Upper lobe of left lung (tissue), 6 donors: ENCODE measurements around the gene MYO19. TPM values are rescaled to one million over a fixed set of nuclear protein-coding genes. Genes with fewer than 3 reads are reported as not detected.

ENCODE experiments used
- ATAC-seq, 2 donors: fragments of 200-7000 bp; cut with Tn5 transposase; one replicate each; pipeline ENCODE4 v1.9.1; 2022; ENCODE audit warnings: mild to moderate bottlenecking in 2 of 2, moderate library complexity in 2 of 2; ENCODE audit not compliant: low FRiP score in 2 of 2
- DNase-seq, 2 donors: peaks; one replicate each; pipeline ENCODE4 v3.0.0-alpha.2; 2019 to 2020
- H3K27ac ChIP-seq, 4 donors: fragments of 200-600 bp; sonication (generic); one replicate each; pipeline ENCODE4 v1.5.1; 2016 to 2019
- H3K27me3 ChIP-seq, 4 donors: fragments of 200-600 bp; sonication (generic); one replicate each; pipeline ENCODE4 v1.5.1; 2017 to 2019
- H3K36me3 ChIP-seq, 4 donors: fragments of 200-600 bp; sonication (generic); one replicate each; pipeline ENCODE4 v1.5.1; 2016 to 2019
- H3K4me1 ChIP-seq, 4 donors: fragments of 200-600 bp; sonication (generic); one replicate each; pipeline ENCODE4 v1.5.1; 2018 to 2019
- H3K4me3 ChIP-seq, 4 donors: fragments of 200-600 bp; sonication (generic); one replicate each; pipeline ENCODE4 v1.5.1; 2017 to 2019; ENCODE audit warnings: mild to moderate bottlenecking in 2 of 4, moderate library complexity in 1 of 4
- H3K9me3 ChIP-seq, 4 donors: fragments of 200-600 bp; sonication (generic); one replicate each; pipeline ENCODE4 v1.5.1; 2018 to 2019
- CTCF ChIP-seq, 6 experiments: fragments of 450-650 bp in 4 of 6; fragments of 200-600 bp in 2 of 6; sonication (generic) in 2 of 6; IDR thresholded peaks; one replicate each; pipeline ENCODE4 v1.5.1; 2016 to 2019; ENCODE audit warnings: antibody characterized with exemption in 6 of 6
- EP300 ChIP-seq, 4 donors: sonication (generic); formaldehyde crosslinking; IDR thresholded peaks; one replicate each; pipeline ENCODE4 v1.5.1; 2017; ENCODE audit warnings: antibody characterized with exemption in 4 of 4, control low read depth in 2 of 4
- POLR2A ChIP-seq, 4 donors: fragments of 450-650 bp; IDR thresholded peaks; one replicate each; pipeline ENCODE4 v1.5.1; 2016 to 2017; ENCODE audit warnings: antibody characterized with exemption in 4 of 4, mild to moderate bottlenecking in 2 of 4
- POLR2AphosphoS5 ChIP-seq, 2 donors: sonication (generic); formaldehyde crosslinking; IDR thresholded peaks; one replicate each; pipeline ENCODE4 v1.5.1; 2017; ENCODE audit warnings: antibody characterized with exemption in 2 of 2
- WGBS, 2 donors: methylation state at CpG; one replicate each; pipeline ENCODE4 v1.1.5; 2017 to 2018; 5-methylcytosine and 5-hydroxymethylcytosine counted together
- total RNA-seq, 6 donors: library from RNA; depleted of rRNA in 4 of 6; stranded (reverse); fragments of >200 nt in 4 of 6; gene quantifications; one replicate each; pipeline versions ENCODE4 v1.1.0 to v1.2.1, GENCODE V29; 2016 to 2021
- donor health status: DM: no; HTN: no; CAD: no; lungs with moderate emphysema.
- donor health status: DM: no; HTN: yes; CAD: no; lungs with severe emphysema.

Gene MYO19
- total RNA-seq, 6 donors from 2014 or later = 34.8 to 167 (median 49.4) TPM

- H3K27ac ChIP-seq = peak overlapping the region in 3 of 4 donors; percentile 32 to 43 (median 35)
- H3K4me1 ChIP-seq = peaks cover 58 to 72% (median 64%) of the 10 kb centered on the region in 4 donors
- ATAC-seq (no peak), DNase-seq (no peak)
- H3K36me3 ChIP-seq = peaks cover 0 to 4% (median 0%) of the 10 kb centered on the region in 4 donors
- H3K9me3 ChIP-seq = no peaks in the 10 kb centered on the region
- TF ChIP-seq POLR2AphosphoS5 (IDR thresholded peaks at IDR 0.05) = no peak
- no peak for TF ChIP-seq POLR2A (IDR thresholded peaks at IDR 0.05)
- TF ChIP-seq EP300 (IDR thresholded peaks at IDR 0.05) = no peak
- H3K27me3 ChIP-seq = no peaks in the 10 kb centered on the region
- H3K4me3 ChIP-seq = peak overlapping the region in 1 of 4 donors; percentile 91
Measured at GRCh38 chr17:36547776-36548175, 13.1 kb upstream of the MYO19 start.

- peak overlapping the region; percentile 83 to 96 (median 88) for H3K4me3 ChIP-seq
- no peak for ATAC-seq
Measured at GRCh38 chr17:36546418-36547093, 11.9 kb upstream of the MYO19 start.

GRCh38 chr17:36545465-36546417, 11.1 kb upstream of the MYO19 start:
- 1 to 2% methylated on average over 23 to 26 of the region's 60 CpGs for WGBS, 2 donors
- peak; percentile 97 to 99 for DNase-seq
- no peaks in the 10 kb centered on the region for H3K9me3 ChIP-seq
- H3K4me3 ChIP-seq = peak overlapping the region; percentile 83 to 96 (median 88)
- peaks cover 50 to 59% (median 53%) of the 10 kb centered on the region in 4 donors for H3K4me1 ChIP-seq
- TF ChIP-seq POLR2AphosphoS5 (IDR thresholded peaks at IDR 0.05) (peak; percentile 91 to 92), EP300 (IDR thresholded peaks at IDR 0.05) (peak in 1 of 4 donors; percentile 33), CTCF (IDR thresholded peaks at IDR 0.05) (peak in 3 of 6 experiments; percentile 15 to 43 (median 24)), POLR2A (IDR thresholded peaks at IDR 0.05) (peak; percentile 46 to 90 (median 82))
- peak overlapping the region; percentile 99 to 100 (median 100) for H3K27ac ChIP-seq
- no peaks in the 10 kb centered on the region for H3K27me3 ChIP-seq
- ATAC-seq = peak; percentile 96 to 98
- peaks cover 0 to 4% (median 0%) of the 10 kb centered on the region in 4 donors for H3K36me3 ChIP-seq

More at GRCh38 chr17:36546418-36547093, 11.9 kb upstream of the MYO19 start:
- H3K4me1 ChIP-seq = peaks cover 51 to 67% (median 61%) of the 10 kb centered on the region in 4 donors
- DNase-seq = no peak
- no peaks in the 10 kb centered on the region for H3K27me3 ChIP-seq
- H3K36me3 ChIP-seq = peaks cover 0 to 4% (median 0%) of the 10 kb centered on the region in 4 donors
- H3K27ac ChIP-seq = peak overlapping the region; percentile 99 to 100 (median 100)
- WGBS, 2 donors = 10 to 14% methylated on average over 7 of the region's 7 CpGs
- H3K9me3 ChIP-seq = no peaks in the 10 kb centered on the region
- TF ChIP-seq POLR2AphosphoS5 (IDR thresholded peaks at IDR 0.05) (no peak), EP300 (IDR thresholded peaks at IDR 0.05) (no peak), CTCF (IDR thresholded peaks at IDR 0.05) (no peak), POLR2A (IDR thresholded peaks at IDR 0.05) (no peak)

GRCh38 chr17:36545077-36545464, 10.4 kb upstream of the MYO19 start:
- H3K4me3 ChIP-seq = peak overlapping the region; percentile 84 to 97 (median 94)
- TF ChIP-seq POLR2A (IDR thresholded peaks at IDR 0.05) = no peak
- peak; percentile 72 to 80 for ATAC-seq
- no peaks in the 10 kb centered on the region for H3K27me3 ChIP-seq
- peaks cover 0 to 4% (median 0%) of the 10 kb centered on the region in 4 donors for H3K36me3 ChIP-seq
- no peaks in the 10 kb centered on the region for H3K9me3 ChIP-seq
- DNase-seq = no peak
- peak overlapping the region; percentile 99 to 100 (median 100) for H3K27ac ChIP-seq
- WGBS, 2 donors = 1% methylated on average over 7 of the region's 38 CpGs; no CpG with 5 or more reads in 1 of the 2 donors
- H3K4me1 ChIP-seq = peaks cover 45 to 52% (median 47%) of the 10 kb centered on the region in 4 donors

GRCh38 chr17:36544307-36545076, 9.8 kb upstream of the MYO19 start, which contains the start of gene GGNBP2:
Gene GGNBP2 (plus strand): TSS chr17:36544919. CDS start chr17:36545725, 806 bp downstream.
- H3K9me3 ChIP-seq = no peaks in the 10 kb centered on the region
- H3K27me3 ChIP-seq = no peaks in the 10 kb centered on the region
- ATAC-seq (peak; percentile 92 to 94), DNase-seq (peak; percentile 92 to 98)
- peaks cover 40 to 47% (median 42%) of the 10 kb centered on the region in 4 donors for H3K4me1 ChIP-seq
- H3K36me3 ChIP-seq = peaks cover 0 to 4% (median 0%) of the 10 kb centered on the region in 4 donors
- H3K27ac ChIP-seq = peak within 1 kb of the TSS; percentile 99 to 100 (median 100)
- peak within 1 kb of the TSS; percentile 84 to 97 (median 94) for H3K4me3 ChIP-seq
- WGBS, 2 donors = 1% methylated on average over 24 to 41 of the region's 71 CpGs
- TF ChIP-seq POLR2A (IDR thresholded peaks at IDR 0.05) = peak; percentile 33 to 92 (median 66)
- no peak for TF ChIP-seq CTCF (IDR thresholded peaks at IDR 0.05)
- TF ChIP-seq EP300 (IDR thresholded peaks at IDR 0.05) = peak in 1 of 4 donors; percentile 49
- peak; percentile 96 to 97 for TF ChIP-seq POLR2AphosphoS5 (IDR thresholded peaks at IDR 0.05)
